B cell (primary cell): ENCODE measurements around the gene DPYSL3. TPM values are rescaled to one million over a fixed set of nuclear protein-coding genes. Genes with fewer than 3 reads are reported as not detected.

Experiments used
- ATAC-seq: fragments of 200-7000 bp; cut with Tn5 transposase; one replicate; pipeline ENCODE4 v1.10.0; 2021; ENCODE audit warnings: low read depth, mild to moderate bottlenecking, moderate number of reproducible peaks, moderate library complexity
- CTCF ChIA-PET: fragments of 350-600 bp; sonication (Branson Sonifier 250); formaldehyde crosslinking; loops from one replicate; lab custom pipeline; 2021; ENCODE audit warnings: antibody characterized with exemption, inconsistent platforms; lab: Charles Lee
- POLR2A ChIA-PET: fragments of 350-600 bp; sonication (Branson Sonifier 250); formaldehyde crosslinking; loops from one replicate; lab custom pipeline; 2021; ENCODE audit warnings: antibody characterized with exemption; lab: Charles Lee
- DNase-seq: peaks from one replicate; pipeline ENCODE4 v3.0.0; 2013
- H2AFZ ChIP-seq: 2 replicates; pipeline ENCODE4 v1.6.1; 2012; ENCODE audit warnings: mild to moderate bottlenecking, low read depth, low read length; ENCODE audit not compliant: insufficient read depth, poor library complexity, severe bottlenecking
- H3K27ac ChIP-seq, 2 donors: 1 replicate in 1 of 2; 2 replicates in 1 of 2; pipeline ENCODE4 v1.5.1; 2012 to 2013; ENCODE audit warnings: low read length in 2 of 2, mild to moderate bottlenecking in 2 of 2, moderate library complexity in 1 of 2
- H3K27me3 ChIP-seq, 4 experiments: fragments of 200-600 bp in 1 of 4; sonication (generic) in 1 of 4; replicated peaks in 1 of 4; 1 replicate in 2 of 4; 2 replicates in 2 of 4; pipeline versions ENCODE4 v1.6.1 to v1.7.0; 2013 to 2016; ENCODE audit warnings: low read length in 3 of 4, mild to moderate bottlenecking in 2 of 4, mixed read lengths in 1 of 4, moderate library complexity in 1 of 4; ENCODE audit not compliant: insufficient read depth in 4 of 4, control insufficient read depth in 3 of 4; ENCODE audit errors: control extremely low read depth in 1 of 4
- H3K36me3 ChIP-seq, 2 experiments: replicated peaks in 1 of 2; 1 replicate in 1 of 2; 2 replicates in 1 of 2; pipeline versions ENCODE4 v1.6.1 to v1.7.1; 2013; ENCODE audit warnings: low read length in 1 of 2; ENCODE audit not compliant: insufficient read depth in 2 of 2, control insufficient read depth in 1 of 2; ENCODE audit errors: control extremely low read depth in 1 of 2, extremely low read depth in 1 of 2
- H3K4me1 ChIP-seq, 2 donors: fragments of 200-600 bp in 1 of 2; sonication (generic) in 1 of 2; 1 replicate in 1 of 2; 2 replicates in 1 of 2; pipeline versions ENCODE4 v1.5.1 to v1.6.1; 2013 to 2017; ENCODE audit warnings: low read length in 2 of 2; ENCODE audit not compliant: control insufficient read depth in 2 of 2, insufficient read depth in 2 of 2
- H3K4me2 ChIP-seq: replicated peaks from 2 replicates; pipeline ENCODE3; 2012; ENCODE audit warnings: mild to moderate bottlenecking, low read depth, low read length; ENCODE audit not compliant: poor library complexity, severe bottlenecking
- H3K4me3 ChIP-seq, 5 experiments: fragments of 200-600 bp in 1 of 5; sonication (generic) in 1 of 5; 1 replicate in 3 of 5; 2 replicates in 2 of 5; pipeline versions ENCODE4 v1.5.1 to v1.7.0; 2011 to 2016; ENCODE audit warnings: low read length in 4 of 5, mild to moderate bottlenecking in 4 of 5, low read depth in 2 of 5, control low read depth in 1 of 5, moderate library complexity in 1 of 5; ENCODE audit not compliant: insufficient read depth in 1 of 5; ENCODE audit errors: control extremely low read depth in 1 of 5, extremely low read depth in 1 of 5
- H3K79me2 ChIP-seq: fragments of 200-600 bp; sonication (generic); one replicate; pipeline ENCODE4 v1.6.0; 2016; ENCODE audit warnings: low read length; ENCODE audit not compliant: control insufficient read depth, insufficient read depth
- H3K9ac ChIP-seq: fragments of 200-600 bp; sonication (generic); 2 replicates; pipeline ENCODE4 v1.6.1; 2017; ENCODE audit warnings: mild to moderate bottlenecking, low read length, moderate library complexity
- H3K9me3 ChIP-seq, 3 donors: one replicate each; pipeline versions ENCODE4 v1.6.1 to v1.7.1; 2013; ENCODE audit warnings: low read length in 2 of 3; ENCODE audit not compliant: control insufficient read depth in 2 of 3, insufficient read depth in 1 of 3; ENCODE audit errors: control extremely low read depth in 1 of 3
- H4K20me1 ChIP-seq: 2 replicates; pipeline ENCODE4 v1.6.0; 2012; ENCODE audit warnings: mild to moderate bottlenecking, low read length; ENCODE audit not compliant: insufficient read depth, control insufficient read depth, poor library complexity, severe bottlenecking
- H3K27ac Mint-ChIP-seq: one replicate; pipeline ENCODE4 v1.8.0; 2021; ENCODE audit warnings: mixed read lengths
- H3K27me3 Mint-ChIP-seq: one replicate; pipeline ENCODE4 v1.8.0; 2021; ENCODE audit warnings: mixed read lengths
- H3K4me1 Mint-ChIP-seq: one replicate; pipeline ENCODE4 v1.8.0; 2021; ENCODE audit warnings: mixed read lengths
- H3K4me3 Mint-ChIP-seq: one replicate; pipeline ENCODE4 v1.8.0; 2021; ENCODE audit warnings: mixed read lengths
- H3K9me3 Mint-ChIP-seq: one replicate; pipeline ENCODE4 v1.8.0; 2022; ENCODE audit warnings: mixed read lengths; ENCODE audit not compliant: insufficient read depth
- EZH2 ChIP-seq: IDR thresholded peaks from 2 replicates; pipeline ENCODE4 v1.6.1; 2012; ENCODE audit warnings: borderline replicate concordance, low read depth, mild to moderate bottlenecking, moderate library complexity, low read length; ENCODE audit not compliant: insufficient read depth, poor library complexity, severe bottlenecking
- WGBS: methylation state at CpG from one replicate; pipeline ENCODE4 v1.1.5; 2013; ENCODE audit warnings: missing lambda C conversion rate; ENCODE audit not compliant: insufficient coverage; 5-methylcytosine and 5-hydroxymethylcytosine counted together
- intact Hi-C: fragments of 100-400 bp; cut with micrococcal nuclease; formaldehyde crosslinking; loops from one replicate; pipeline ENCODE4 v1.10.0; 2022
- polyA plus RNA-seq: library from polyadenylated mRNA; depleted of rRNA; stranded (reverse); fragments of >200 nt; gene quantifications from 2 replicates; pipeline ENCODE4 v1.2.3, GENCODE V29; 2012
- total RNA-seq, 2 donors: library from RNA; stranded (reverse); fragments of 120-200 nt in 1 of 2; gene quantifications; 1 replicate in 1 of 2; 2 replicates in 1 of 2; pipeline versions ENCODE4 v1.2.3 to v1.2.4, GENCODE V29; 2013 to 2022
- TF ChIP-seq, protein P1 (sequence below): fragments of 200-600 bp; IDR thresholded peaks from one replicate; pipeline ENCODE4 v1.8.0; 2022; ENCODE audit warnings: antibody characterized with exemption, mild to moderate bottlenecking

DPYSL3 gene
- total and polyA plus RNA-seq, 2 donors (not counting 1 experiment from before 2014, with no cell fraction given): not detected

DNA sequence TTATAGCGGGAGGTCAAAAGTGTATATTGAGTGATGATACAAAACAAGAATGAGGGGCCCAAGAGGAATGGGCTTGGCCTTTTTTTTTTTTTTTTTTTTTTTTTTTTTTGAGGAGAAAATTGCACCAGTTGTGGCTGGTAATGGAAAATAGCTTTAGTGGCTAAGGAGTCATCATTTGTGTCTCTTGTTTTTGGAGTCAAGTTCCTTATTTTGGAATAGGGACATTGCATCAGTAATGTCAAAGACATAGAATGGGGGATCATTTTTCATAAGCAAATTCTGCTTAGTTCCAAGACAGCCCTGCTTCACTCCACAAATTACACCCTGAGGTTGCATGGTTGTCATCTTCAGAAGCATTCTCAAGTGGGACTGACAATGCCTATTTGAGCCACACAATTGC, 137.7 kb downstream of the DPYSL3 start:
- ChIA-PET CTCF (no interaction called here), POLR2A (no interaction called here)
- Histone ChIP-seq H3K9ac (no peak overlapping the region), H3K27ac (no peak overlapping the region), H3K9me3 (no peaks in the 10 kb centered on the region), H3K4me2 (no peak overlapping the region), H3K79me2 (no peaks in the 10 kb centered on the region), H3K27me3 (no peaks in the 10 kb centered on the region), H2AFZ (no peak overlapping the region), H4K20me1 (no peaks in the 10 kb centered on the region), H3K4me3 (no peak overlapping the region), H3K4me1 (no peaks in the 10 kb centered on the region), H3K36me3 (no peaks in the 10 kb centered on the region)
- Mint-ChIP-seq H3K27ac (no peak overlapping the region), H3K9me3 (no peaks in the 10 kb centered on the region), H3K4me3 (no peak overlapping the region), H3K4me1 (no peaks in the 10 kb centered on the region), H3K27me3 (no peaks in the 10 kb centered on the region)
- DNase-seq: no peak
- WGBS: 83% methylated on average over 1 of the region's 1 CpG
- TF ChIP-seq, protein P1, sequence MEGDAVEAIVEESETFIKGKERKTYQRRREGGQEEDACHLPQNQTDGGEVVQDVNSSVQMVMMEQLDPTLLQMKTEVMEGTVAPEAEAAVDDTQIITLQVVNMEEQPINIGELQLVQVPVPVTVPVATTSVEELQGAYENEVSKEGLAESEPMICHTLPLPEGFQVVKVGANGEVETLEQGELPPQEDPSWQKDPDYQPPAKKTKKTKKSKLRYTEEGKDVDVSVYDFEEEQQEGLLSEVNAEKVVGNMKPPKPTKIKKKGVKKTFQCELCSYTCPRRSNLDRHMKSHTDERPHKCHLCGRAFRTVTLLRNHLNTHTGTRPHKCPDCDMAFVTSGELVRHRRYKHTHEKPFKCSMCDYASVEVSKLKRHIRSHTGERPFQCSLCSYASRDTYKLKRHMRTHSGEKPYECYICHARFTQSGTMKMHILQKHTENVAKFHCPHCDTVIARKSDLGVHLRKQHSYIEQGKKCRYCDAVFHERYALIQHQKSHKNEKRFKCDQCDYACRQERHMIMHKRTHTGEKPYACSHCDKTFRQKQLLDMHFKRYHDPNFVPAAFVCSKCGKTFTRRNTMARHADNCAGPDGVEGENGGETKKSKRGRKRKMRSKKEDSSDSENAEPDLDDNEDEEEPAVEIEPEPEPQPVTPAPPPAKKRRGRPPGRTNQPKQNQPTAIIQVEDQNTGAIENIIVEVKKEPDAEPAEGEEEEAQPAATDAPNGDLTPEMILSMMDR: no peak
- no peak for TF ChIP-seq EZH2
- intact Hi-C loops: no loop called here
- no peak for ATAC-seq

DNA sequence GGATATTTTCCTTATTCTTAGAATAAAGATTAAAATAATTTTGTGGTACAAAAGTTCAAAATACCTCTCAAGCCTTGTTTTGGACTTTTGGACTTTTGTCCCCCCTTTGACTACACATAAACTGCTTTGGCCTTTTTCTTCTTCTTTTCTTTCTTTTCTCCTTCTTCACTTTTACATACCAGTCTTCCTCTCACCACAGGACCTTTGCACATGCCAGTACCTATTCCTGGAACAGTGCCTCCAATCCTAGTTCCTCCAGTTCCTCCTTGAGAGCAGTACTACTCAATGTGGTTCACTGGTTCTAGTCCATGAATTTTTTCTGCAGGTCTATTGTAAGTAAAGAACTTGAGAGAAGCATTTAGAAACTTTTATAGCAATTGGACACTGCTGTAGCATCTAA, 138.6 kb downstream of the DPYSL3 start:
- Histone ChIP-seq H3K79me2 (no peaks in the 10 kb centered on the region), H3K4me1 (no peaks in the 10 kb centered on the region), H4K20me1 (no peaks in the 10 kb centered on the region), H2AFZ (no peak overlapping the region), H3K27ac (no peak overlapping the region), H3K27me3 (no peaks in the 10 kb centered on the region), H3K9me3 (no peaks in the 10 kb centered on the region), H3K36me3 (no peaks in the 10 kb centered on the region), H3K4me3 (no peak overlapping the region), H3K4me2 (no peak overlapping the region), H3K9ac (no peak overlapping the region)
- no peak for ATAC-seq
- intact Hi-C loops: no loop called here
- H3K4me1 Mint-ChIP-seq: no peaks in the 10 kb centered on the region
- DNase-seq: no peak
- H3K27ac Mint-ChIP-seq: no peak overlapping the region
- no peak overlapping the region for H3K4me3 Mint-ChIP-seq
- no peaks in the 10 kb centered on the region for H3K27me3 Mint-ChIP-seq
- ChIA-PET POLR2A (no interaction called here), CTCF (no interaction called here)
- no peak for TF ChIP-seq EZH2
- TF ChIP-seq, protein P1: no peak
- H3K9me3 Mint-ChIP-seq: no peaks in the 10 kb centered on the region
